Activated naive CD8-positive, alpha-beta T cell treated with anti-CD3 and anti-CD28 coated beads, Interleukin-2, amount 50 U/mL, for 24 hours (primary cell): ENCODE results near the gene ACTN4.
"Not testable (repeated sequence)": the region's sequence is repeated elsewhere in the genome, so short reads cannot be mapped to it uniquely, and the experiment has no call there.

Experiments
- ATAC-seq: fragments of 150-1000 bp; cut with Tn5 transposase; one replicate; pipeline ENCODE4 v1.10.0; 2021
- DNase-seq: peaks from one replicate; pipeline ENCODE4 v3.0.0; 2021
- H3K27ac Mint-ChIP-seq: one replicate; pipeline ENCODE4 v1.8.0; 2021; ENCODE audit warnings: mild to moderate bottlenecking, mixed read lengths
- H3K27me3 Mint-ChIP-seq: one replicate; pipeline ENCODE4 v1.8.0; 2021; ENCODE audit warnings: mixed read lengths
- H3K36me3 Mint-ChIP-seq: one replicate; pipeline ENCODE4 v1.8.0; 2021; ENCODE audit warnings: low read depth, mixed read lengths
- H3K4me1 Mint-ChIP-seq: one replicate; pipeline ENCODE4 v1.8.0; 2021; ENCODE audit warnings: mixed read lengths
- H3K4me3 Mint-ChIP-seq: one replicate; pipeline ENCODE4 v1.8.0; 2021; ENCODE audit warnings: mild to moderate bottlenecking, moderate library complexity, mixed read lengths
- H3K9me3 Mint-ChIP-seq: one replicate; pipeline ENCODE4 v1.8.0; 2021; ENCODE audit warnings: mixed read lengths

The ACTN4 gene

DNA sequence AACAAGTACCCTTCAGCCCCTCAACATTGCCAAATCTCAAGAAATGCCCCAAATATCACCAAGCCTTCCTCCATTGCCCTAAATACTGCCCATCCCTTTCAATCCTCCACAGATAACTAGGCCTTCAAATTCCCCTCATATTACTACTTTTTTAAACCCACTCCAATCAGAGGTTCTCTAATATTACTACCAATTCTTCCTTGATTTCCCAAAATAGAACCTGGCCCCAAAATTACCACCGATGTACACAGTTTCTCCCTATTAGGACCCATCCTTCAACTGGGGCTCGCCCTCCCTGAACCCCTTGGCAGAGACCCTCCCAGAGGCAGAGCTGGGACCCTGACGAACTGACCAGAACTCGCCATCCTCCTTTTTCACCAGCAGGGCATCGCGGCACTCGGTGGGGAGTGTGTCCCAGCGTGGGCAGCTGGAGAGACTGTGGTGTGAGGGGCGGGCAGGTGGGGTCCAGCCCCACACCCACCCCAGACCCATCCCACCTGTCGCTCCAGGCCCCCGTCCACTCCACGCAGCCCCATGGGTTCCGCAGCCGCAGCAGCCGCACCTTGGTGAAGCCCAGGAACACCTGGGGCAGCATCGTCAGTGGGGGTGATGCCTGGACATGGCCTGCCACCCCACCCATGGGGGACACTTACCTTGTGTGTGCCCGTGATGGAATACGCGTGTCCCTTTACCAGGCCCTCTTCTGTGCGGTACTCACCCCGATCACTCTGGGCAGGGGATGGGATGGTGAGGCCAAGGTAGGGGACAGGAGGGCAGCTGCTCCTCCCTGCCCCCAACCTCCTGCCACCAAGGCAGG, 90.7 kb downstream of the ACTN4 start:
- H3K27ac Mint-ChIP-seq, result peak overlapping the region; percentile 36
- H3K4me1 Mint-ChIP-seq, result peaks cover 41% of the 10 kb centered on the region
- no peaks in the 10 kb centered on the region for H3K9me3 Mint-ChIP-seq
- peak overlapping the region; percentile 67 for H3K4me3 Mint-ChIP-seq
- DNase-seq (no peak), ATAC-seq (no peak)
- no peaks in the 10 kb centered on the region for H3K36me3 Mint-ChIP-seq
- H3K27me3 Mint-ChIP-seq, result peaks cover 4% of the 10 kb centered on the region

DNA sequence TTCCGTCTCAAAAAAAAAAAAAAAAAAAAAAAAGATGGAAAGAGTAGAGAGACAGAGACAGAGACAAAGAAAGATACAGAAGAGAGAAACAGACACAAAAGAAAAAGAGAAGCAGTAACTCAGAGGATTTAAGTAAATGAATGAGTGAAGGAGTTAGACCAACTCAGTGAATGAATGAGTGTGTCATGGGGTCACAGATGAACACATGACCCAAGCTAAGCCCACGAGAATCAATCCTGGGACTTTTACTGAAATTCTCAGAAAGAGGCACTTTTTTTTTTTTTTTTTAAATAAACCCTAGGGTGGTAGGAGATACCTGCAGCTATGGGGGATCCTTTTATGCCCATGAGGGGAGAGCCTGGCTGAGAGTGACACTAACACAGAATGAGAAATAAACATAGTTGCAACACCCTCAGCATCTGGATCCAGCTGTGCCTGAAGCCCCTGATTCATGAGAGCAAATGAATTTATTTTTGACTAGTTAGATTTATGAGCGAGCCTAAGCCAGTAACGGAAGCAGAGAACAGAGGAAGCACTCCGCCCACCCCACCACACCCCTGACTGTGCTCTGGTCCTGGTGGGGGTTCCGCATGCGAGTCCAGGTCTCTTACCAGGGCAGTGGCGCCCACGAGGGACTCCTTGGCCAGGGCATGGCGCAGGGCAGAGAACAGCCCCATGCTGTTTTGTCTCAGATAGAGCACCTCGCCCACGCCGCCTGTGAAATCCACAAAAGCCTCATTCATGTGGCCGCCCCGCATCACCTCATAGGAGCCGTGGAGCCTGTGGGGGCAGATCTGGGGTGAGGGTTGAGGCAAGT, 92.2 kb downstream of the ACTN4 start:
- no peak overlapping the region for H3K27ac Mint-ChIP-seq
- DNase-seq (peak; percentile 27), ATAC-seq (peak; percentile 24)
- H3K4me3 Mint-ChIP-seq, result no peak overlapping the region
- no peaks in the 10 kb centered on the region for H3K36me3 Mint-ChIP-seq
- H3K4me1 Mint-ChIP-seq, result peaks cover 30% of the 10 kb centered on the region
- H3K27me3 Mint-ChIP-seq, result peaks cover 4% of the 10 kb centered on the region
- no peaks in the 10 kb centered on the region for H3K9me3 Mint-ChIP-seq

DNA sequence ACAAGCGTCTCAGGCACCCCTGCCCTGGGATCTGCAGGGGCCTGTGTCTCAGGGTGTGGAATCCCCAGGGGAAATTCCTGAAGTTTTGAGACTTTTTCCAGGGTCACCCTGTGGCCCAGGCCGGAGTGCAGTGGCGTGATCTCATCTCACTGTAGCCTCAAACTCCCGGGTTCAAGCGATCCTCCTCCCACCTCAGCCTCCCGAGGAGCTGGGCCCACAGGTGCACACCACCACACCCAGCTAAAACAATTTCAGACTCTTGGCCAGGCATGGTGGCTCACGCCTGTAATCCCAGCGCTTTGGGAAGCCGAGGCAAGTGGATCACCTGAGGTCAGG, 92.8 kb downstream of the ACTN4 start:
- no peak for DNase-seq
- Mint-ChIP-seq H3K36me3 (no peaks in the 10 kb centered on the region), H3K27ac (no peak overlapping the region), H3K27me3 (peaks cover 4% of the 10 kb centered on the region), H3K9me3 (no peaks in the 10 kb centered on the region), H3K4me3 (no peak overlapping the region), H3K4me1 (peaks cover 25% of the 10 kb centered on the region)
- ATAC-seq, result no peak

DNA sequence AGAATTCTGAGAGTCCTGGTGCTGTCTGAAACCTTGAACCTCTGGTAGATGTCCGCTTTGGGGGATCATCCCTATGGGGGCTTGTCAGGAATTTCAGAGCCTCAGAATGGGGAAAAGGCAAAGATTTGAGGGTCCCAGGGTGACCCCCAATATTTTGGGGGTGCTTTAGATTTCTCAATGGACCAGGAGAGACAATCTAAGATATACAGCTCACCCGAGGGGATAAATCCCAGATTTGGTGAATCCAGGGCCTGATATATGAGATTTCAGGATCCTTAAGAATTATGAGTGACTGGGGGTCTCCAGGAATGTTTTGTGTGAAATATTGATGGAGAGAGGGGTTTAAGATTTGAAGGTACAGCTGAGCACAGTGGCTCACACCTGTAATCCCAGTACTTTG, 93.5 kb downstream of the ACTN4 start:
- Mint-ChIP-seq H3K4me3 (no peak overlapping the region), H3K27ac (no peak overlapping the region)

DNA sequence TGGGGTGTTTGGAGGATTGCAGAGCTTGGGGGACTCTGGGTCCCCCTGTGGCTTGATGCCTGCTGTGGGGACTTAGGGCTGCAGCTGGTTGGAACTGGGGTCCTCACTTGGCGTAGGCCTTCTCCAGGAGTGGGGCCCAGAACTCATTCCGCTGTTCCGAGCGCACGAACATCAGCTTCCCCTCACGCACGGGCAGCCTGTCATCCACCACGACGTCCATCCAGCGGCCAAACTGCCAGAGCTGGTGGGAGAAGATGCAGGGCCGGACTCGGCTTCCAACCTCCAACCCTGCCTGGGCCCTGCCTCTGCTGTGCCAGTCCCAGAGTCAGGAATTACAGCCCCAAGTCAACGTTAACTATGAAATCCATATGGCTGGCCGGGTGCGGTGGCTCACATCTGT, 94.2 kb downstream of the ACTN4 start:
- Mint-ChIP-seq H3K4me3 (no peak overlapping the region), H3K27me3 (peaks cover 4% of the 10 kb centered on the region), H3K9me3 (no peaks in the 10 kb centered on the region), H3K27ac (no peak overlapping the region), H3K4me1 (peaks cover 21% of the 10 kb centered on the region), H3K36me3 (no peaks in the 10 kb centered on the region)
- ATAC-seq, result no peak
- no peak for DNase-seq

More for the DNA sequence above, 93.5 kb downstream of the ACTN4 start:
- H3K27me3 Mint-ChIP-seq, result peaks cover 4% of the 10 kb centered on the region
- peaks cover 23% of the 10 kb centered on the region for H3K4me1 Mint-ChIP-seq
- ATAC-seq (no peak), DNase-seq (no peak)
- no peaks in the 10 kb centered on the region for H3K36me3 Mint-ChIP-seq
- H3K9me3 Mint-ChIP-seq, result no peaks in the 10 kb centered on the region

DNA sequence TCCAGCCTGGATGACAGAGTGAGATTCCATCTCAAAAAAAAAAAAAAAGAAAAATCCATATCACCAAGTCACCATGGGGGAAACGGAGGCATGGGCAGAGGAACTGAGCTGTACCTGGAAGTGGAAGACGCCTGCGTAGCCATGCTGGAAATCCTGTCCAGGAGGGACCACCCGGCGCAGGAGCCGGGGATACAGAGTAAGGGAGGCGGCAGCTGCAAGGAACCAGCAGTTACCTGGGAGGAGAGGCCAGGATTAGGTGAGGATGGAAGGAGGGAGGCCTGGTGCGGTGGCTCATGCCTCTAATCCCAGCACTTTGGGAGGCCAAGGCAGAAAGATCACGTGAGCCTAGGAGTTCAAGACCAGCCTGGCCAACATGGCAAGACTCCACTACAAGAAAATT, 94.8 kb downstream of the ACTN4 start:
- Mint-ChIP-seq H3K4me3 (no peak overlapping the region), H3K36me3 (no peaks in the 10 kb centered on the region), H3K9me3 (no peaks in the 10 kb centered on the region), H3K27ac (no peak overlapping the region), H3K27me3 (peaks cover 4% of the 10 kb centered on the region), H3K4me1 (peaks cover 20% of the 10 kb centered on the region)
- DNase-seq, result no peak
- ATAC-seq, result no peak

DNA sequence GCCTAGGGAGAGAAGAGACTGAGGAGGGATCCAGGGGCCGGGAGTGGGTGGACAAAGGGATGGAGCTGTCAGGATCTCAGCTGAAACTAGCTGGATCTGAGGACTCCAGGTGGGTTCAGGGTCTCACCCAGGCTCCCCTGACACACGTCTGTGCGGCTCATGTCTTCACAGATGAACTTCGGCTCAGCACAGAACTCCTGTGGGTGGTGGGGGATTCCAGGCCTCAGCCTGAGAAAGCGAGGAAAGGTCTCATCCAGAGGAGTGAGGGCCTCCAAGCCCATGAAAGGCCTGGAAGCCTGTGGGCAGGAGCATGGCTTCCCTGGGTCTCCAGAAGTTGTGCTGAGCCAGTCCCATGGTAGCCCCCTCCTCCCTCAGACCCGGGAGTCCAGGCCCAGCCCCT, 95.5 kb downstream of the ACTN4 start:
- H3K27ac Mint-ChIP-seq, result no peak overlapping the region
- H3K36me3 Mint-ChIP-seq, result no peaks in the 10 kb centered on the region
- H3K27me3 Mint-ChIP-seq, result peaks cover under 1% of the 10 kb centered on the region
- DNase-seq, result no peak
- H3K4me1 Mint-ChIP-seq, result peaks cover 16% of the 10 kb centered on the region
- no peak overlapping the region for H3K4me3 Mint-ChIP-seq
- no peak for ATAC-seq
- no peaks in the 10 kb centered on the region for H3K9me3 Mint-ChIP-seq

DNA sequence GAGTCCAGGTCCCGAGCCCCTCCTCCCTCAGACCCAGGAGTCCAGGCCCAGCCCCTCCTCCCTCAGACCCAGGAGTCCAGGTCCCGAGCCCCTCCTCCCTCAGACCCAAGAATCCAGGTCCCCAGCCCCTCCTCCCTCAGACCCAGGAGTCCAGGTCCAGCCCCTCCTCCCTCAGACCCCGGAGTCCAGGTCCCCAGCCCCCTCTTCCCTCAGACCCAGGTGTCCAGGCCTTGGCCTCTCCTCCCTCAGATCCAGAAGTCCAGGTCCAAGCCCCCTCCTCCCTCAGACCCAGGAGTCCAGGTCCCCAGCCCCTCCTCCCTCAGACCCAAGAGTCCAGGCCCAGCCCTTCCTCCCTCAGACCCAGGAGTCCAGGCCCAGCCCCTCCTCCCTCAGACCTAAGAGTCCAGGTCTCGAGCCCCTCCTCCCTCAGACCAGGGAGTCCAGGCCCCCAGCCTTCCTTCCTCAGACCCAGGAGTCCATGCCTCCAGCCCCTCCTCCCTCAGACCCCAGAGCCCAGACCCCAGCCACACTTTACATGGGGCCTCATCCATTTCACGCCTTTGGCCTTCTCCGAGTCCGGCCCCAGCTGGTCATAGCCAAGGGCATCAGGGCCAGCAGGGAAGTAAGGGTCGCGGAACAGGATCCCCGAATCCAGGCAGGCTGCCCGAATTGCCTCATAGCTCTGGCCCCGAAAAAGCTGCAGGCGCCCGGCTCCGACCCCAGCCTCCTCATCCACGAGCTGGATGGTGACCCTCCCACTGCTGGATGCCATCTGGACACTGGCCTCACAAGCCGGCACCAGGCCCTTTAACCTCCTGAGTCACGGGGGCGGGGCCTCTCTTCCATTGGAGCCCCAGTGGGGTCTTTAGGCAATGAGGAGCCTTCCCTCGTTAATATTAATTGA, 96.2 kb downstream of the ACTN4 start:
- H3K4me1 Mint-ChIP-seq, result peaks cover 11% of the 10 kb centered on the region
- no peaks in the 10 kb centered on the region for H3K36me3 Mint-ChIP-seq
- H3K27ac Mint-ChIP-seq, result no peak overlapping the region
- H3K27me3 Mint-ChIP-seq, result no peaks in the 10 kb centered on the region
- H3K4me3 Mint-ChIP-seq, result no peak overlapping the region
- no peak for ATAC-seq
- DNase-seq, result no peak
- H3K9me3 Mint-ChIP-seq, result no peaks in the 10 kb centered on the region

DNA sequence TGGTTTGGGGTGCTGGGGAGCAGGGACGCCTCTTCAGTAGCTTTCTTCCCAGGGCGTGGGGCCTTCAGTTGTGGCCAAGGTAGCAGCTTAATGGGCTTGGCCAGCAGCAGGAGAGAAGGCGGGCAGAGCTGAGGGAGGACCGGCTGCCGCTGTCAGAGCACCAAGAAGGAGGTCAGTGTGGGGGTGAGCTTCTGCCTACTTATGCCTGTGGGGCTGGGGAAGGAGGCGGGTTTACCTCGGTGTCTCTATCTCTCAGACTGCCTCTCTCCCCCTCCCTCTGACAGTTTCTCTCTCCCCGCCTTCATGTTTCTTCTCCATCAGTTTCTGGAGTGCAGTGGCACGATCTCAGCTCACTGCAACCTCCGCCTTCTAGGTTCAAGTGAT, 96.8 kb downstream of the ACTN4 start, which contains the start of gene CAPN12:
Gene CAPN12 (minus strand): TSS at position 177 of the 384 bp plus-strand sequence. CDS start 309 bp downstream, outside the sequence.
- DNase-seq, result no peak
- Mint-ChIP-seq H3K27me3 (no peaks in the 10 kb centered on the region), H3K9me3 (no peaks in the 10 kb centered on the region), H3K27ac (no peak within 1 kb of the TSS), H3K4me3 (no peak within 1 kb of the TSS), H3K36me3 (no peaks in the 10 kb centered on the region), H3K4me1 (peaks cover 6% of the 10 kb centered on the region)
- no peak for ATAC-seq

DNA sequence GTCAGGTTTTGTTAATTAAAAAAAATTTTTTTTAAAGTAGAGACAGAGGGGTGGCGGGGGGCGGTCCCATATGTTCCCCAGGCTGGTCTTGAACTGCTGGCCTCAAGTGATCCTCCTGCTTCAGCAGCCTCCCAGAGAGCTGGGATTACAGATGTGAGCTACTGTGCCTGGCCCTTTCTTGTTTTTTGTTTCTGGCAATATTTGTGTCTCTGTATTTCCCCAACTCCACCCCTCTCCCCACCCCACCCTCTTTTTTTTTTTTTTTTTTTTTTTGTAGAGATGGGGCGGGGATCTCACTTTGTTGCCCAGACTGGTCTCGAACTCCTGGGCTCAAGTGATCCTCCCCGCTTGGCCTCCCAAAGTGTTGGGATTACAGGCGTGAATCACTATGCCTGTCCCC, 97.4 kb downstream of the ACTN4 start:
- no peak overlapping the region for H3K27ac Mint-ChIP-seq
- no peaks in the 10 kb centered on the region for H3K36me3 Mint-ChIP-seq
- ATAC-seq, result no peak
- H3K9me3 Mint-ChIP-seq, result no peaks in the 10 kb centered on the region
- DNase-seq, result no peak
- H3K4me3 Mint-ChIP-seq, result no peak overlapping the region
- peaks cover under 1% of the 10 kb centered on the region for H3K27me3 Mint-ChIP-seq
- H3K4me1 Mint-ChIP-seq, result peaks cover under 1% of the 10 kb centered on the region

DNA sequence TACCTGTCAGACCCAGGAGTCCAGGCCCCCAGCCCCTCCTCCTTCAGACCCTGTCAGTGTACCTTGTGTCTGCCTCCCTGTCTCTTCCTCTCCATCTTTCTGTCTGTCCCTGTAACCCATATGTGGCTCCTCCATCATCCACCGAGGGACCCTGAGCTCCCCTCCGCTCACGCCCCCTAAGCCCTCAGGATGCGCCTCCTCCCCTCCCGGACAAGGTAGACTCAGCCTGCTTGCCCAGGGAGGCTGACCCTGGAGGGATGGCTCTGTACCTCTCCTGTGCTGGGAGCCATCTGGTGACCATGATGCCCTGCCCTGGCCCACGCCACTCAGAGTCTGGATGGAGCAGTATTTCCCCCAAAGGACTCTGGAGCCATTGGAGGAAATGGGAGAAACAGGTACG, 97.9 kb downstream of the ACTN4 start:
- no peak overlapping the region for H3K27ac Mint-ChIP-seq
- H3K4me1 Mint-ChIP-seq, result no peaks in the 10 kb centered on the region
- peaks cover 3% of the 10 kb centered on the region for H3K27me3 Mint-ChIP-seq

DNA sequence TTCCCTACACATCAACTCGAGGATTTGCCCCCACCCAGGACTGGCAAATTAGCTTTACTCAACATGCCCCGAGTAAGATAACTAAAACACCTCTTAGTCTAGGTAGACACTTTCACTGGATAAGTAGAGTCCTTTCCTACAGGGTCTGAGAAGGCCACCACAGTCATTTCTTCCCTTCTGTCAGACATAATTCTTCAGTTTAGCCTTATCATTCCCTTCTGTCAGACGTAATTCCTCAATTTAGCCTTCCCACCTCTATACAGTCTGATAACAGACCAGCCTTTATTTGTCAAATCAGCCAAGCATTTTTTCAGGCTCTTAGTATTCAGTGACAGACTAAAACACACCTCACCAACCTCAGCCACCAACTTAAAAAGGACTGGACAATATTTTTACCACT, 106.3 kb downstream of the ACTN4 start:
- not testable (repeated sequence) for H3K4me1 Mint-ChIP-seq, H3K4me3 Mint-ChIP-seq, H3K27me3 Mint-ChIP-seq, H3K9me3 Mint-ChIP-seq, H3K27ac Mint-ChIP-seq, DNase-seq, ATAC-seq, H3K36me3 Mint-ChIP-seq

More for the DNA sequence above, 97.9 kb downstream of the ACTN4 start:
- DNase-seq, result no peak
- Mint-ChIP-seq H3K9me3 (no peaks in the 10 kb centered on the region), H3K4me3 (no peak overlapping the region), H3K36me3 (no peaks in the 10 kb centered on the region)
- no peak for ATAC-seq

DNA sequence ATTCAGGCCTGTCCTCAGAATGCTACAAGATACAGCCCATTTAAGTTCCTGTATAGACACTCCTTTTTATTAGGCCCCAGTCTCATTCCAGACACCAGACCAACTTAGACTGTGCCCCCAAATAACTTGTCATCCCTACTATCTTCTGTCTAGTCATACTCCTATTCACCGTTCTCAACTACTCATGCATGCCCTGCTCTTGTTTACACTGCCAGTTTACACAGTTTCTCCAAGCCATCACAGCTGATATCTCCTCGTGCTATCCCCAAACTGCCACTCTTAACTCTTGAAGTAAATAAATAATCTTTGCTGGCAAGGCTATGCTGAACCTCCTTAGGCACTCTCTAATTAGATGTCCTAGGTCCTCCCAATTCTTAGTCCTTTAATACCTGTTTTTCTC, 106.7 kb downstream of the ACTN4 start:
- DNase-seq, H3K4me1 Mint-ChIP-seq, H3K27me3 Mint-ChIP-seq, ATAC-seq, H3K9me3 Mint-ChIP-seq, H3K36me3 Mint-ChIP-seq, H3K4me3 Mint-ChIP-seq, H3K27ac Mint-ChIP-seq: not testable (repeated sequence)

DNA sequence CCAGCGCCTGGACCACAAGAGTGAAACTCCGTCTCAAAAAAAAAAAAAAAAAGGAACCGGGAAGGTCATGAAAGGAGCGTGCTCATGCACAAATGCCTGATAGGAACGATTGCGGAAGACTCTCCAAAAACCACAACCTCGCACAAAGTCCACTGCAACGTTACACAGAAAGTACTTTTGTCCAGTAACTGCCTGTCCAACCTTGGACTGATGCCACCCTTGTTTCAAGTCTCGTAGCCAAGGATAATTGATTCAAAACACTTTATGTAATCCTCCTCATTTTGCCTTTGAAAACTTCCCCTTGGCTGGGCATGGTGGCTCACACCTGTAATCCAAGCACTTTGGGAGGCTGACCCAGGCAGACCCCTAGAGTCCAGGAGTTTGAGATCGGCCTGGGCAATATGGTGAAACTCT, 112.1 kb downstream of the ACTN4 start:
- no peak for ATAC-seq
- H3K27me3 Mint-ChIP-seq, result no peaks in the 10 kb centered on the region
- no peaks in the 10 kb centered on the region for H3K36me3 Mint-ChIP-seq
- no peaks in the 10 kb centered on the region for H3K4me1 Mint-ChIP-seq
- H3K4me3 Mint-ChIP-seq, result no peak overlapping the region
- no peak overlapping the region for H3K27ac Mint-ChIP-seq
- no peaks in the 10 kb centered on the region for H3K9me3 Mint-ChIP-seq
- DNase-seq, result no peak
